K562 (cell line): Measurements from ENCODE around the gene RYR1. TPM values are rescaled to one million over a fixed set of nuclear protein-coding genes. Genes with fewer than 3 reads are reported as not detected.

ENCODE experiments used
- ATAC-seq: fragments of 200-7000 bp; cut with Tn5 transposase; 3 replicates; pipeline ENCODE4 v1.9.1; 2020; ENCODE audit warnings: moderate library complexity
- BruUV-seq: library from RNA; stranded (reverse); fragments of 400-500 nt; replicated peaks from 2 replicates; lab custom pipeline; 2021; lab: Mats Ljungman, UMichigan
- CTCF ChIA-PET: fragments of 300-600 bp; formaldehyde crosslinking; extraction: SDS; loops from one replicate; lab custom pipeline; 2021; ENCODE audit warnings: low intra/inter-chr PET ratio; lab: Yijun Ruan, JAX
- POLR2A ChIA-PET: fragments of 300-600, 350-650 bp; sonication (Branson Sonifier 250); formaldehyde crosslinking; extraction: SDS; loops from one replicate; lab custom pipeline; 2021; ENCODE audit warnings: antibody characterized with exemption, inconsistent platforms; lab: Yijun Ruan, JAX
- DNase-seq, 4 experiments: peaks; one replicate each; pipeline versions ENCODE4 v3.0.0 to v3.0.0-alpha.2; 2011 to 2018; ENCODE audit warnings: low spot score in 3 of 4, mixed read lengths in 3 of 4; ENCODE audit errors: extremely low read depth in 1 of 4
- FAIRE-seq: peaks from 2 replicates; lab custom pipeline; 2011; peaks lifted over from hg19 to GRCh38; lab: Jason Lieb, UNC
- H2AFZ ChIP-seq: 2 replicates; pipeline ENCODE4 v1.6.0; 2011; ENCODE audit warnings: low read depth, low read length, control low read depth, inconsistent platforms
- H3K27ac ChIP-seq: fragments of 200-600 bp; 3 replicates; pipeline ENCODE4 v1.8.0; 2011; ENCODE audit warnings: low read depth, mild to moderate bottlenecking, control low read depth, inconsistent platforms, low read length, moderate library complexity, mixed read lengths; ENCODE audit errors: extremely low read depth
- H3K27me3 ChIP-seq, 2 experiments: fragments of 300-600 bp in 1 of 2; 2 replicates in 1 of 2; 3 replicates in 1 of 2; pipeline versions ENCODE4 v1.6.0 to v1.8.0; 2011; ENCODE audit warnings: inconsistent platforms in 2 of 2, low read length in 2 of 2, mild to moderate bottlenecking in 1 of 2, mixed read lengths in 1 of 2, moderate library complexity in 1 of 2; ENCODE audit not compliant: control insufficient read depth in 2 of 2, insufficient read depth in 2 of 2
- H3K36me3 ChIP-seq: fragments of 300-600 bp; 3 replicates; pipeline ENCODE4 v1.8.0; 2011; ENCODE audit warnings: mild to moderate bottlenecking, low read length, inconsistent platforms; ENCODE audit not compliant: control insufficient read depth, insufficient read depth
- H3K4me1 ChIP-seq, 2 experiments: fragments of 200-600 bp in 1 of 2; replicated peaks in 1 of 2; 2 replicates in 1 of 2; 3 replicates in 1 of 2; pipeline versions ENCODE4 v1.5.1 to v1.8.0; 2011; ENCODE audit warnings: inconsistent platforms in 2 of 2, low read length in 2 of 2, mild to moderate bottlenecking in 1 of 2, mixed read lengths in 1 of 2, moderate library complexity in 1 of 2; ENCODE audit not compliant: control insufficient read depth in 2 of 2, insufficient read depth in 2 of 2
- H3K4me2 ChIP-seq: 2 replicates; pipeline ENCODE4 v1.6.1; 2011; ENCODE audit warnings: low read length, control low read depth, inconsistent platforms, mixed read lengths; ENCODE audit not compliant: insufficient read depth
- H3K4me3 ChIP-seq: fragments of 200-600 bp; sonication (generic), shearing (Covaris generic); 2 replicates; pipeline ENCODE4 v1.5.1; 2016; ENCODE audit warnings: control low read depth, inconsistent platforms
- H3K79me2 ChIP-seq: fragments of 200-600 bp; 3 replicates; pipeline ENCODE4 v1.8.0; 2011; ENCODE audit warnings: low read length, inconsistent platforms; ENCODE audit not compliant: control insufficient read depth, insufficient read depth
- H3K9ac ChIP-seq, 2 experiments: 2 replicates each; pipeline versions ENCODE4 v1.6.0 to v1.6.1; 2011; ENCODE audit warnings: low read depth in 2 of 2, low read length in 2 of 2, control low read depth in 1 of 2, inconsistent platforms in 1 of 2, mild to moderate bottlenecking in 1 of 2, mixed read lengths in 1 of 2; ENCODE audit not compliant: insufficient read depth in 1 of 2
- H3K9me1 ChIP-seq: one replicate; pipeline ENCODE4 v1.6.0; 2011; ENCODE audit warnings: inconsistent platforms, mild to moderate bottlenecking, low read length, moderate library complexity; ENCODE audit not compliant: control insufficient read depth, insufficient read depth
- H3K9me3 ChIP-seq: replicated peaks from 2 replicates; pipeline ENCODE4 v1.5.1; 2011; ENCODE audit warnings: low read depth, low read length, inconsistent platforms; ENCODE audit not compliant: control insufficient read depth, insufficient read depth
- H4K20me1 ChIP-seq: replicated peaks from 2 replicates; pipeline ENCODE4 v1.6.1; 2011; ENCODE audit warnings: low read length, inconsistent platforms, mixed read lengths; ENCODE audit not compliant: control insufficient read depth, insufficient read depth
- BMI1 ChIP-seq: fragments of 150-350 bp; IDR thresholded peaks from 2 replicates; pipeline ENCODE4 v1.6.1; 2014; ENCODE audit warnings: low read length
- FOXJ3 ChIP-seq: sonication (generic); formaldehyde crosslinking; IDR thresholded peaks from 2 replicates; pipeline ENCODE4 v1.4.0; 2020; ENCODE audit warnings: mild to moderate bottlenecking, missing genetic modification reagents
- LEF1 ChIP-seq: fragments of 450-650 bp; IDR thresholded peaks from 2 replicates; pipeline ENCODE4 v1.6.1; 2016; ENCODE audit warnings: mild to moderate bottlenecking
- NFE2L1 ChIP-seq: fragments of 450-650 bp; IDR thresholded peaks from 2 replicates; pipeline ENCODE4 v1.6.1; 2016; ENCODE audit warnings: missing genetic modification characterization, low read depth, mild to moderate bottlenecking, missing compliant biosample characterization, moderate library complexity, borderline replicate concordance
- PYGO2 ChIP-seq: fragments of 450-650 bp; IDR thresholded peaks from 2 replicates; pipeline ENCODE4 v1.6.1; 2016; ENCODE audit warnings: mild to moderate bottlenecking, missing genetic modification characterization, moderate library complexity, missing compliant biosample characterization
- STAT5A ChIP-seq: IDR thresholded peaks from 2 replicates; pipeline ENCODE4 v1.6.1; 2012; ENCODE audit warnings: low read length, inconsistent platforms, borderline replicate concordance
- ZBTB33 ChIP-seq: sonication (generic); formaldehyde crosslinking; IDR thresholded peaks from 2 replicates; pipeline ENCODE4 v1.8.1; 2023; ENCODE audit warnings: mild to moderate bottlenecking, missing genetic modification reagents
- ZHX1 ChIP-seq: fragments of 150-350 bp; conservative IDR thresholded peaks from 2 replicates; pipeline ENCODE4 v1.6.1; 2014; ENCODE audit warnings: low read length
- WGBS: fragments of 100-300 bp; shearing (Covaris generic); methylation state at CpG from one replicate; pipeline ENCODE4 v1.1.6; 2016; ENCODE audit warnings: low coverage, mixed read lengths; ENCODE audit not compliant: insufficient coverage; ENCODE audit errors: missing lambda C conversion rate; 5-methylcytosine and 5-hydroxymethylcytosine counted together
- in situ Hi-C: fragments of 300-500 bp; cut with MboI; formaldehyde crosslinking; loops from 4 replicates; pipeline ENCODE4 v1.15.0; 2018; ENCODE audit warnings: inconsistent platforms, mixed read lengths
- intact Hi-C: fragments of 100-400 bp; cut with micrococcal nuclease; formaldehyde crosslinking; loops from 2 replicates; pipeline ENCODE4 v1.14.2; 2022
- polyA plus RNA-seq, 8 experiments: library from polyadenylated mRNA; depleted of rRNA in 4 of 8; stranded (reverse) in 5 of 8; unstranded in 3 of 8; fragments of >200 nt; fragmentation: Nextera tagmentation in 2 of 8; fragmentation: Illumina TruSeq in 1 of 8; extraction: Ambion mirVana in 2 of 8; extraction: Trizol in 1 of 8; gene quantifications; 2 replicates each; pipeline versions ENCODE4 v1.2.1 to v1.2.3, GENCODE V29; 2011 to 2014; ENCODE audit warnings: inconsistent platforms in 1 of 8, missing spikeins in 1 of 8
- total RNA-seq, 7 experiments: library from RNA; depleted of rRNA in 6 of 7; stranded (reverse); fragments of >200 nt in 6 of 7; fragmentation: Illumina TruSeq in 2 of 7; extraction: Trizol in 2 of 7; gene quantifications; 2 replicates each; pipeline versions ENCODE4 v1.2.1 to v1.2.3, GENCODE V29; 2011 to 2021; ENCODE audit warnings: low replicate concordance in 1 of 7
- TF ChIP-seq, protein P1 (sequence below), 3 experiments: IDR thresholded peaks in 2 of 3; conservative IDR thresholded peaks in 1 of 3; 2 replicates each; pipeline ENCODE4 v1.5.1; 2011 to 2012; ENCODE audit warnings: low read length in 3 of 3, mild to moderate bottlenecking in 3 of 3, control low read depth in 2 of 3, improper control_type of control experiment in 1 of 3, inconsistent platforms in 1 of 3, low read depth in 1 of 3, mixed read lengths in 1 of 3, moderate library complexity in 1 of 3; ENCODE audit not compliant: insufficient read depth in 2 of 3

The RYR1 gene
- total and polyA plus RNA-seq, 9 of the 15 experiments (the other 6 are each of a cell fraction or from before 2014, with no cell fraction given): 0.11 to 7.4 (median 3.7) TPM

DNA sequence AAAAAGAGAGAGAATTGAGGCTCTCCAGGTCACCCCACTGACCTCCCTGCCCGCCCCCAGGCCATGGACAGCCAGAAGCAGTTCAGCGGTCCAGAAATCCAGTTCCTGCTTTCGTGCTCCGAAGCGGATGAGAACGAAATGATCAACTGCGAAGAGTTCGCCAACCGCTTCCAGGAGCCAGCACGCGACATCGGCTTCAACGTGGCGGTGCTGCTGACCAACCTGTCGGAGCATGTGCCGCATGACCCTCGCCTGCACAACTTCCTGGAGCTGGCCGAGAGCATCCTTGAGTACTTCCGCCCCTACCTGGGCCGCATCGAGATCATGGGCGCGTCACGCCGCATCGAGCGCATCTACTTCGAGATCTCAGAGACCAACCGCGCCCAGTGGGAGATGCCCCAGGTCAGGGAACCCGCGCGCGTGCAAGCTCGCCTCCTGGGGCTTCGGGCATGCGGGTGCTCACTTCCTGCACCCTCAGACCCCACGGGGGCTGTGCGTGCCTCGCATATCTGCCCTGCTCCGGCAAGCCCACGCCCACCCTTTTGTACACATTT lies 127.6 kb downstream of the RYR1 start:
- H3K9ac ChIP-seq: no peak overlapping the region
- WGBS: 79% methylated on average over 30 of the region's 42 CpGs
- ATAC-seq (no peak), FAIRE-seq (no peak)
- POLR2A ChIA-PET: no interaction called here
- H3K36me3 ChIP-seq: no peaks in the 10 kb centered on the region
- in situ Hi-C loops: no loop called here
- H3K27me3 ChIP-seq: no peaks in the 10 kb centered on the region
- H3K79me2 ChIP-seq: no peaks in the 10 kb centered on the region
- H3K9me3 ChIP-seq: no peaks in the 10 kb centered on the region
- no peak for TF ChIP-seq LEF1
- peak; percentile 68 for TF ChIP-seq ZBTB33 (CRISPR knock-in tag)
- TF ChIP-seq, all 486 proteins: peak for 1
- Histone ChIP-seq H3K4me2 (no peak overlapping the region), H3K27ac (no peak overlapping the region), H2AFZ (no peak overlapping the region), H3K9me1 (no peaks in the 10 kb centered on the region), H3K4me1 (peaks cover 14 to 17% of the 10 kb centered on the region in 2 experiments; a peak in 4 of 5 replicates), H3K4me3 (no peak overlapping the region), H4K20me1 (no peaks in the 10 kb centered on the region)
- BruUV-seq: no TSS peak
- CTCF ChIA-PET: no interaction called here
- intact Hi-C loops: no loop called here
- DNase-seq: no peak

- POLR2A ChIA-PET: no interaction called here
- Histone ChIP-seq H3K27ac (no peak overlapping the region), H3K36me3 (no peaks in the 10 kb centered on the region), H3K9me3 (no peaks in the 10 kb centered on the region), H3K9ac (no peak overlapping the region), H3K4me3 (no peak overlapping the region), H2AFZ (no peak overlapping the region), H3K4me1 (peaks cover 11 to 18% of the 10 kb centered on the region in 2 experiments; a peak in 4 of 5 replicates), H3K4me2 (no peak overlapping the region), H3K27me3 (no peaks in the 10 kb centered on the region), H3K79me2 (no peaks in the 10 kb centered on the region), H4K20me1 (no peaks in the 10 kb centered on the region), H3K9me1 (no peaks in the 10 kb centered on the region)
- ATAC-seq (no peak), FAIRE-seq (no peak), DNase-seq (no peak)
- intact Hi-C loops: no loop called here
- no TSS peak for BruUV-seq
- CTCF ChIA-PET: no interaction called here
- in situ Hi-C loops: no loop called here
- 64% methylated on average over 10 of the region's 11 CpGs for whole genome bisulfite sequencing
- no peak for TF ChIP-seq PYGO2
- TF ChIP-seq ZHX1: no peak
- TF ChIP-seq NFE2L1 (tag): no peak
- TF ChIP-seq, protein P1, sequence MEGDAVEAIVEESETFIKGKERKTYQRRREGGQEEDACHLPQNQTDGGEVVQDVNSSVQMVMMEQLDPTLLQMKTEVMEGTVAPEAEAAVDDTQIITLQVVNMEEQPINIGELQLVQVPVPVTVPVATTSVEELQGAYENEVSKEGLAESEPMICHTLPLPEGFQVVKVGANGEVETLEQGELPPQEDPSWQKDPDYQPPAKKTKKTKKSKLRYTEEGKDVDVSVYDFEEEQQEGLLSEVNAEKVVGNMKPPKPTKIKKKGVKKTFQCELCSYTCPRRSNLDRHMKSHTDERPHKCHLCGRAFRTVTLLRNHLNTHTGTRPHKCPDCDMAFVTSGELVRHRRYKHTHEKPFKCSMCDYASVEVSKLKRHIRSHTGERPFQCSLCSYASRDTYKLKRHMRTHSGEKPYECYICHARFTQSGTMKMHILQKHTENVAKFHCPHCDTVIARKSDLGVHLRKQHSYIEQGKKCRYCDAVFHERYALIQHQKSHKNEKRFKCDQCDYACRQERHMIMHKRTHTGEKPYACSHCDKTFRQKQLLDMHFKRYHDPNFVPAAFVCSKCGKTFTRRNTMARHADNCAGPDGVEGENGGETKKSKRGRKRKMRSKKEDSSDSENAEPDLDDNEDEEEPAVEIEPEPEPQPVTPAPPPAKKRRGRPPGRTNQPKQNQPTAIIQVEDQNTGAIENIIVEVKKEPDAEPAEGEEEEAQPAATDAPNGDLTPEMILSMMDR (IDR thresholded peaks at IDR 0.05 in 2 of 3, conservative IDR thresholded peaks at IDR 0.05 in 1 of 3; ENCODE audit: insufficient read depth in 2 of 3, low read depth in 1 of 3, low read length in 3 of 3): no peak
- no peak for TF ChIP-seq FOXJ3 (CRISPR knock-in tag)
- TF ChIP-seq STAT5A: no peak
- no peak for TF ChIP-seq BMI1
These were observed 128.2 kb downstream of the RYR1 start for GRCh38 chr19:38561658-38562057.
